Pancreas (tissue), 10 donors: Measurements from ENCODE around the gene KMT2A. TPM values are rescaled to one million over a fixed set of nuclear protein-coding genes. Genes with fewer than 3 reads are reported as not detected.
A peak's percentile ranks its signal among the peaks of the same experiment; 100 is the strongest.

Experiments used
- ATAC-seq, 4 donors: fragments of 200-7000 bp; cut with Tn5 transposase; one replicate each; pipeline versions ENCODE4 v1.8.0 to v1.9.1; 2020; ENCODE audit warnings: mild to moderate bottlenecking in 4 of 4, moderate library complexity in 4 of 4
- DNase-seq, 6 donors: peaks; one replicate each; pipeline ENCODE4 v3.0.0-alpha.2; 2020
- FAIRE-seq: peaks from 2 replicates; lab custom pipeline; 2012; peaks lifted over from hg19 to GRCh38; lab: Jason Lieb, UNC
- H3K27ac ChIP-seq, 4 donors: fragments of 200-600 bp; sonication (generic); 1 replicate in 3 of 4; 2 replicates in 1 of 4; pipeline versions ENCODE4 v1.5.0 to v1.8.0; 2020
- H3K27me3 ChIP-seq, 4 donors: fragments of 200-600 bp; one replicate each; pipeline ENCODE4 v1.8.0; 2021
- H3K36me3 ChIP-seq, 3 donors: fragments of 200-600 bp; sonication (generic) in 1 of 3; one replicate each; pipeline versions ENCODE4 v1.5.0 to v1.8.0; 2020 to 2021
- H3K4me1 ChIP-seq, 3 donors: fragments of 200-600 bp; one replicate each; pipeline ENCODE4 v1.8.0; 2021
- H3K4me3 ChIP-seq, 4 donors: fragments of 200-600 bp; sonication (generic) in 2 of 4; one replicate each; pipeline versions ENCODE4 v1.5.0 to v1.8.0; 2020 to 2021
- H3K9me3 ChIP-seq, 4 donors: fragments of 200-600 bp; one replicate each; pipeline ENCODE4 v1.8.0; 2021
- CTCF ChIP-seq, 4 donors: fragments of 200-600 bp; sonication (generic) in 3 of 4; IDR thresholded peaks; one replicate each; pipeline versions ENCODE4 v1.5.0 to v1.8.0; 2021; ENCODE audit warnings: antibody characterized with exemption in 4 of 4
- WGBS, 2 donors: extraction: QIAGEN DNeasy Blood & Tissue Kit; methylation state at CpG; one replicate each; pipeline ENCODE4 v1.1.7; 2013; 5-methylcytosine and 5-hydroxymethylcytosine counted together
- intact Hi-C, 3 donors: fragments of 100-400 bp; cut with DNase I; formaldehyde crosslinking; loops; one replicate each; pipeline versions ENCODE4 v1.11.1 to v1.14.2; 2022
- polyA plus RNA-seq, 2 donors: library from polyadenylated mRNA; stranded (reverse); fragments of 200-250 nt; gene quantifications; one replicate each; pipeline ENCODE4 v1.2.3, GENCODE V29; 2013
- total RNA-seq, 6 donors: library from RNA; stranded (reverse); fragmentation: NEBNext Ultra II Directional in 4 of 6; extraction: Animal tissue kit (Norgen Biotek cat#: 25700) in 4 of 6; gene quantifications; one replicate each; pipeline versions ENCODE4 v1.2.1 to v1.2.4, GENCODE V29; 2021 to 2023
- donor health status: healthy with polysubstance abuse.
- donor health status: DM: no; HTN: no; CAD: no; lungs with moderate emphysema.
- donor health status: DM: no; HTN: no; CAD: no.
- donor health status: control.
- donor health status: control.
- donor health status: Bipolar disorder and iron deficiency.
- donor health status: DM: yes; HTN: yes; CAD: no.
- donor health status: DM: no; HTN: no; CAD: no.
- donor health status: DM: no; HTN: no; CAD: no.
- donor health status: DM: yes; HTN: yes; CAD: no.

The KMT2A gene
- total and polyA plus RNA-seq, 8 donors: 13.9 to 46.3 (median 32.4) TPM

- peak overlapping the region; percentile 83 to 89 (median 86) for H3K27ac ChIP-seq
- peaks cover 6 to 25% (median 20%) of the 10 kb centered on the region in 3 donors for H3K4me1 ChIP-seq
- FAIRE-seq: no peak
- DNase-seq: peak; percentile 45 to 78 (median 64)
- intact Hi-C loops: no loop called here
- no peaks in the 10 kb centered on the region for H3K9me3 ChIP-seq
- WGBS, 2 donors: 1% methylated on average over 24 to 28 of the region's 28 CpGs
- ATAC-seq: peak; percentile 10 to 40 (median 26)
- no peaks in the 10 kb centered on the region for H3K36me3 ChIP-seq
- peak overlapping the region; percentile 98 to 100 (median 99) for H3K4me3 ChIP-seq
- TF ChIP-seq CTCF (IDR thresholded peaks at IDR 0.05): no peak
- H3K27me3 ChIP-seq: no peaks in the 10 kb centered on the region
These were observed 1.2 kb downstream of the KMT2A start for GRCh38 chr11:118437208-118438125.

- Histone ChIP-seq H3K27ac (peak overlapping the region in 2 of 4 donors; percentile 88 to 89), H3K36me3 (no peaks in the 10 kb centered on the region), H3K4me1 (peaks cover 6 to 34% (median 29%) of the 10 kb centered on the region in 3 donors), H3K27me3 (no peaks in the 10 kb centered on the region), H3K4me3 (peak overlapping the region in 3 of 4 donors; percentile 99 to 100 (median 99)), H3K9me3 (no peaks in the 10 kb centered on the region)
- peak in 3 of 6 donors; percentile 23 to 35 (median 24) for DNase-seq
- no peak for FAIRE-seq
- WGBS, 2 donors: 4% methylated on average over 14 of the region's 14 CpGs
- ATAC-seq: no peak
- intact Hi-C loops: no loop called here
- TF ChIP-seq CTCF (IDR thresholded peaks at IDR 0.05): no peak
These were observed 2.1 kb downstream of the KMT2A start for GRCh38 chr11:118438314-118438931.

GRCh38 chr11:118439646-118440045, 3.4 kb downstream of the KMT2A start:
- intact Hi-C loops: no loop called here
- H3K9me3 ChIP-seq: no peaks in the 10 kb centered on the region
- H3K36me3 ChIP-seq: no peaks in the 10 kb centered on the region
- FAIRE-seq (no peak), DNase-seq (no peak), ATAC-seq (no peak)
- no peak overlapping the region for H3K4me3 ChIP-seq
- no peak overlapping the region for H3K27ac ChIP-seq
- peaks cover 13 to 38% (median 29%) of the 10 kb centered on the region in 3 donors for H3K4me1 ChIP-seq
- H3K27me3 ChIP-seq: no peaks in the 10 kb centered on the region
- TF ChIP-seq CTCF (IDR thresholded peaks at IDR 0.05): no peak

DNA sequence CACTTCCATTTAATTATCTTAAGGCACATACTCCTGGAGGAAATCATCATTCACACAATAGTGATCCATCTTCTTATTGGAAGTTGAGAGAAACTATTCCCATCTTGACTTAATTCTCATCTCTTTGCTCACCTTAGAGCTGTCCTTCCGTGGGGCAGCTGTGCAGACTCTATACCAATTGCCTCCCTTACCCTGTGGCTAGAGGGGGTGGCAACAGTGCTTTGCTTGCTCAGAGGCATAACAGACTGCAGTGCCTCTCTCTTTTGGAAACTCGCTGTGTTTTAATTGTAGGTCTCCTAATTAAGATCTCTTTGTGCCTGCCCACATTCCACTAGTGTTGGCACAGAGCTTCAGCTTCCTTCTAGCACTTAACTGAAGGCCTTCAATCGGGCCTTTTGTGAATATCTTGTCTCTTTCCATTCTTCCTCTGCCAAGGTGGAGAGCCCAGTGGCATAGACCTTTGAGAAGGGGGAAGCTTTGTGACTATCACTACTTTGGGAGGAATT, 5.5 kb downstream of the KMT2A start:
- no peak for TF ChIP-seq CTCF (IDR thresholded peaks at IDR 0.05)
- WGBS, 2 donors: 32 to 47% methylated on average over 3 of the region's 3 CpGs
- no peaks in the 10 kb centered on the region for H3K36me3 ChIP-seq
- peaks cover 13 to 38% (median 29%) of the 10 kb centered on the region in 3 donors for H3K4me1 ChIP-seq
- H3K9me3 ChIP-seq: no peaks in the 10 kb centered on the region
- no peak overlapping the region for H3K27ac ChIP-seq
- FAIRE-seq (no peak), DNase-seq (no peak), ATAC-seq (no peak)
- intact Hi-C loops: no loop called here
- no peaks in the 10 kb centered on the region for H3K27me3 ChIP-seq
- no peak overlapping the region for H3K4me3 ChIP-seq
